ENCODE results near the gene SHROOM3. TPM values are rescaled to one million over a fixed set of nuclear protein-coding genes. Genes with fewer than 3 reads are reported as not detected.

The SHROOM3 gene
- total RNA-seq, 1 donor from 2014 or later: 6.9 TPM

DNA sequence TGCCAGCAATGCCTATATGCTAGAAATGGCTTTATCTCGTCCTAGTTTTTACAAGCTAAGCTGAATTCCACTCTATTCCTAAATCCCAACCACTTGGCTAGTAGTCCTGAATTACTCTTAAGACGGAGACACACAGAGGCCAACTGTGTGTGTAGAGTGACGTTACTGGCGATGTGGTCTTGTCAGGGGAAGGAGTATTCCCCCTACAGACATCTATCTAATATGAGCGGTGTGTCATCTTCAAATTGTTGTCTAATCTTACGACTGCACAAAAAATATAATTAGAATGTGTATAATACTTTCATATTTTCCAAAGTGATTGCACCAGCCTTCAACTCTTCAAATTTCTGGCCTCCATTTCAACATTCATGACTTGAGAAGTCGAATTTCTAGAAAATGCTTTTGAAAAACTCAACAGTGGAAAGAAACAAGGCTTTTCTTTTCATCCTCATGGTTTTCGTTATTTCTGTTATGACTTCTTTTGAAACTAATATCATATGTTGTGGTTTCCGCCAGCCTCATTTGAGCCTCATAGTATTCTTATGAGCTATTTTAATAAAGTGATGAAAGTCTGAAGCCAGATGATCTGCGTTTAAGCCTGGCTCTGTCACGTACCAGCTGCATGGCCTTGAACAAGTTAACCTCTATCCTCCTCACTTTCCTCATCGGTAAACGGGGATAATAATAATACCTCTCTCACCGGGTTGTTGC is 330.6 kb downstream of the SHROOM3 start:
- no peaks in the 10 kb centered on the region for H3K9me3 ChIP-seq
- intact Hi-C loops (cut with DNase I): no loop called here
- H3K4me1 ChIP-seq: no peaks in the 10 kb centered on the region
- DNase-seq (ENCODE audit: extremely low spot score in 2 of 2): no peak
- no peak overlapping the region for H3K4me3 ChIP-seq
- TF ChIP-seq CTCF (IDR thresholded peaks at IDR 0.05) (no peak), POLR2AphosphoS5 (IDR thresholded peaks at IDR 0.05; ENCODE audit: insufficient read depth in 1 of 2, low read depth in 1 of 2) (no peak), POLR2A (IDR thresholded peaks at IDR 0.05) (no peak)
- no peaks in the 10 kb centered on the region for H3K27me3 ChIP-seq
- no peaks in the 10 kb centered on the region for H3K36me3 ChIP-seq
- no peak overlapping the region for H3K27ac ChIP-seq

DNA sequence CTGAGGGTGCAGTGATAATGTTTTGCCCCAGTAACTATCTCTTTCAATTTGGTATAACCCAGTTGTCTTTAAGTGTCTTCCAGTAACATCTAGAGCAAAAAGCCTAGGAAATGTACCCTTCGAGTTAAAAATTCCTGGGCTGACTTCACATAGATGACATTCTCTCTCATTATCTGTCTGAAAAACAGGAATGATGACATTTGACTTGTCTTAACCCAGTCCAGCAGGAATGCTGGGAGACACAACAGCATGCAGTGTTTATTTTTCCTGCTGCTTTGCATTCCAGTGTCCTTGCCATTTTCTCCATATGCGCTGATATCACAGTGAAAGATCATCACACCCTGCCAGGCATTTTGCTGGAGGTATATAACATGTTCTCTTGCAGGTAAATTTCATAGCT is 333.0 kb downstream of the SHROOM3 start:
- TF ChIP-seq CTCF (IDR thresholded peaks at IDR 0.05) (no peak), POLR2AphosphoS5 (IDR thresholded peaks at IDR 0.05; ENCODE audit: insufficient read depth in 1 of 2, low read depth in 1 of 2) (no peak), POLR2A (IDR thresholded peaks at IDR 0.05) (no peak)
- Histone ChIP-seq H3K9me3 (no peaks in the 10 kb centered on the region), H3K4me1 (no peaks in the 10 kb centered on the region), H3K27me3 (no peaks in the 10 kb centered on the region), H3K4me3 (no peak overlapping the region), H3K36me3 (no peaks in the 10 kb centered on the region), H3K27ac (no peak overlapping the region)
- DNase-seq (ENCODE audit: extremely low spot score in 2 of 2): no peak
- intact Hi-C loops (cut with DNase I): no loop called here

DNA sequence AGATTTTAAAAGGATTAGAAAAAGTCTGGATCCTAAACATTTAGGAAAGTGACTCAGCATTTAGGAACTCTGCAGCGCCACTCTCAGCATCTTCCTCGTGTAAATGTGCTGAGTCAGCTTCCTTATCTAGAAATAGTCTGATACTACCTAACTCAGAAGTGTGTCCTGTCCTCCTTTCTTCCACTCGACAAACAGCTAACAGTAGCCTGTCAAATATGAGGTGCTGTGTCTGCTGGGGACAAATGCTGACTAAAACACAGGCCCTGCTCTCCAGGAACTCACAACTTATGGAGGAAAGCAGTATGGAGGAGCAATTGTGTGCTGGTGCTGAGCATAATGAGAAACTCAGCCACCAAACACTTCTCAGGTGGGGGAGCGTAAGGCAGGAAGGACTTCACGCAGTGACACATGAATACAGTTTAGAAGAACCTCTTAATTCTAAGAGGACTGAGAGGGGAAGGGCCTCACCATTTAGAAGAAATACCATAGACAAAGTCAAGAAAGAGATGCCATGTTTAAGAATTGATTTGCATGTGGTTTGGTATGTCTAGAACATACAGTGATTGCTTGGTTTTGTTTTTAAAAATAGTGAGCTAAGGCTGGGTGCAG is 337.6 kb downstream of the SHROOM3 start:
- H3K9me3 ChIP-seq: no peaks in the 10 kb centered on the region
- H3K27me3 ChIP-seq: no peaks in the 10 kb centered on the region
- H3K36me3 ChIP-seq: no peaks in the 10 kb centered on the region
- TF ChIP-seq CTCF (IDR thresholded peaks at IDR 0.05) (no peak), POLR2A (IDR thresholded peaks at IDR 0.05) (no peak), POLR2AphosphoS5 (IDR thresholded peaks at IDR 0.05; ENCODE audit: insufficient read depth in 1 of 2, low read depth in 1 of 2) (no peak)
- no peak overlapping the region for H3K27ac ChIP-seq
- DNase-seq (ENCODE audit: extremely low spot score in 2 of 2): no peak
- intact Hi-C loops (cut with DNase I): no loop called here
- H3K4me1 ChIP-seq: no peaks in the 10 kb centered on the region
- H3K4me3 ChIP-seq: no peak overlapping the region

DNA sequence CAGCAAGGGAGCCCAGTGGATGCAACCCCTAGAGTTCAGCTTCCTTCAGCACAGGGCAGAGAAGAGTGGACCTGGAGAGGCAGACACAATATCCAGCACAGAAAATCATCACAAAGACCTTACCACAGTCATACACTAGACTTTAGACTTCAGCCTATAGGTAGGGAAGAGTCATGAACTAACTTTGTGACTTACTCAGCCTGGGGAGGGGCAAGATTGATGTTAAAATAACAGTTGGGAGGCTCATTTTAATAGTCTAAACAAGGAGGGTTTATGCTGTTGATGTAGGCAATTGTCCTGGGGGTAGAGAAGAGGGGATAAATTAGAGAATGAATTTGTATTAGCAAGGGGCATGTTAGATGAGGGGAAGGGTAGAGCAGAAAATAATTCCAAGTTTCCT is 338.7 kb downstream of the SHROOM3 start:
- no peaks in the 10 kb centered on the region for H3K36me3 ChIP-seq
- TF ChIP-seq POLR2AphosphoS5 (IDR thresholded peaks at IDR 0.05; ENCODE audit: insufficient read depth in 1 of 2, low read depth in 1 of 2) (no peak), CTCF (IDR thresholded peaks at IDR 0.05) (no peak), POLR2A (IDR thresholded peaks at IDR 0.05) (no peak)
- H3K27ac ChIP-seq: no peak overlapping the region
- no peak overlapping the region for H3K4me3 ChIP-seq
- intact Hi-C loops (cut with DNase I): no loop called here
- no peaks in the 10 kb centered on the region for H3K4me1 ChIP-seq
- no peak for DNase-seq (ENCODE audit: extremely low spot score in 2 of 2)
- H3K27me3 ChIP-seq: no peaks in the 10 kb centered on the region
- H3K9me3 ChIP-seq: no peaks in the 10 kb centered on the region
